Measurements from ENCODE around the gene RNH1.

GRCh38 chr11:540583-541432 lies 33.8 kb upstream of the RNH1 start:
- TF ChIP-seq CTCF (IDR thresholded peaks at IDR 0.05 in 4 of 5, conservative IDR thresholded peaks at IDR 0.05 in 1 of 5) (no peak), POLR2A (IDR thresholded peaks at IDR 0.05) (no peak)
